HFF-Myc (cell line): Measurements from ENCODE around the gene MBOAT1.

Experiments
- DNase-seq: peaks from one replicate; pipeline ENCODE4 v3.0.0-alpha.2; 2011; ENCODE audit warnings: low read depth; ENCODE audit errors: extremely low read depth
- H3K4me3 ChIP-seq: replicated peaks from 2 replicates; pipeline ENCODE4 v1.5.1; 2011; ENCODE audit warnings: low read depth, mild to moderate bottlenecking, control low read depth, low read length
- TF ChIP-seq, protein P1 (sequence below): IDR thresholded peaks from 2 replicates; pipeline ENCODE4 v1.5.1; 2012; ENCODE audit warnings: mild to moderate bottlenecking, low read depth, low read length, control low read depth; ENCODE audit errors: missing control alignments

MBOAT1 gene

DNA sequence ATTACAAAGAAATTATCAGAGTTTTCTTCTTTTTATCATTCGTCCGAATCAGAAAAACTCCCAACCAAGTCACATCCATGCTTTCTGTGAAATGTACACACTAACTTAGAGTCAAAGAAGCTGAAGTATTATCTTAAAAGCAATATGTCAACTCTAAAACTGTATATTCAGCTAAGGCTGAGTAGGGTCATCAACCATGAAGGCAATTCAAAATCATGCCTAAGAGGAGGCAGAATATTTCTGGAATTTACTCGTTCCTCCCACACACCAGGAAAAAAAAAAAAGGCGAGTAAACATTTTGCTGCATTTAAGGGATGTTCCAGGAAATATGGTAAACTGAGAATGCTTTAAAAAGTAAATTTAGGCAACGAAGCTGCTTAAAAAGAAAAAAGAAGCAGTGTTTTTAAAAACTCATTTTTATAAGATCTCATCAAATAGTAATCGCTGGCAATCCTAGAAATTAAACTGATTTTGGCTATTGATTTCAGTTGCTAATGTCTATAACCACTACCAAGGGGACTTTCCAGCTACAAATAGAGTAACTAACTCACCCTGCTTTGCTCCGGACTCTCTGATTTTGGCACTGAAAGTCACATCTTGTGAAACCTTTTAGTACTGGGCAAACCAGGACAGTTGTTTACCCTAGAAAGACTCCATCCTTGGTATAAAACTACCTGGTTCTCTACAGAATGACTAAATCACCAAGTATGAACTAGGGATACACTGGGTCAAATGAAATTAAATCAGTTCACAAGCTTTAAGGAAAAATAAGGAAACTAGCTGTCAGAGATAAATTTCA is 82.8 kb downstream of the MBOAT1 start:
- no peak overlapping the region for H3K4me3 ChIP-seq
- TF ChIP-seq, protein P1, sequence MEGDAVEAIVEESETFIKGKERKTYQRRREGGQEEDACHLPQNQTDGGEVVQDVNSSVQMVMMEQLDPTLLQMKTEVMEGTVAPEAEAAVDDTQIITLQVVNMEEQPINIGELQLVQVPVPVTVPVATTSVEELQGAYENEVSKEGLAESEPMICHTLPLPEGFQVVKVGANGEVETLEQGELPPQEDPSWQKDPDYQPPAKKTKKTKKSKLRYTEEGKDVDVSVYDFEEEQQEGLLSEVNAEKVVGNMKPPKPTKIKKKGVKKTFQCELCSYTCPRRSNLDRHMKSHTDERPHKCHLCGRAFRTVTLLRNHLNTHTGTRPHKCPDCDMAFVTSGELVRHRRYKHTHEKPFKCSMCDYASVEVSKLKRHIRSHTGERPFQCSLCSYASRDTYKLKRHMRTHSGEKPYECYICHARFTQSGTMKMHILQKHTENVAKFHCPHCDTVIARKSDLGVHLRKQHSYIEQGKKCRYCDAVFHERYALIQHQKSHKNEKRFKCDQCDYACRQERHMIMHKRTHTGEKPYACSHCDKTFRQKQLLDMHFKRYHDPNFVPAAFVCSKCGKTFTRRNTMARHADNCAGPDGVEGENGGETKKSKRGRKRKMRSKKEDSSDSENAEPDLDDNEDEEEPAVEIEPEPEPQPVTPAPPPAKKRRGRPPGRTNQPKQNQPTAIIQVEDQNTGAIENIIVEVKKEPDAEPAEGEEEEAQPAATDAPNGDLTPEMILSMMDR: no peak
- DNase-seq: no peak

GRCh38 chr6:20128018-20128417 is 84.3 kb downstream of the MBOAT1 start:
- no peak overlapping the region for H3K4me3 ChIP-seq
- DNase-seq: no peak
- TF ChIP-seq, protein P1: no peak

- peak; percentile 22 for DNase-seq
- no peak overlapping the region for H3K4me3 ChIP-seq
- TF ChIP-seq, protein P1: peak; percentile 100
Measured at GRCh38 chr6:20126789-20127653, 85.2 kb downstream of the MBOAT1 start.

- TF ChIP-seq, protein P1: no peak
- no peak for DNase-seq
- no peak overlapping the region for H3K4me3 ChIP-seq
Measured at GRCh38 chr6:20126102-20126752, 86.0 kb downstream of the MBOAT1 start.

- no peak for DNase-seq
- TF ChIP-seq, protein P1: no peak
Measured at GRCh38 chr6:20124545-20124944, 87.7 kb downstream of the MBOAT1 start.

DNA sequence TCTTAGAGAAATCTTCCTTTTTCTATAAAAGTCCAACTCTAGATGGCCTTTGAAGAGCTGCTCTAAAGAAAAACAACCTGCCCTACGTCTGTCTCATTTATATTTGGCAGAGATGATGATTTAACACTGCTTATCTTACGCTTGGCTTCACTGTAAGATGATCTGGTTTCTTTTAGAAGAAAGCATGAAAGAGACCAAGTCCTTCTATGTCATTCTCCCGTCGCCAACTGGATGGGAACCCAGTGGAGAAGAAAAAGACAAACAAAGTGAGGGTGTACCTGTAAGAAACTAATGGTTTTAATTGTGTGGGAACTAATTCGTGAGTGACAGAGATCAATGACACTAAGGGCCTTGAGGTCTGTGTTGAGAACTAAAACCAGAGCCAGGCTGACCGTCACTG is 92.8 kb downstream of the MBOAT1 start:
- TF ChIP-seq, protein P1: no peak
- DNase-seq: no peak
- no peak overlapping the region for H3K4me3 ChIP-seq

More at GRCh38 chr6:20124545-20124944, 87.7 kb downstream of the MBOAT1 start:
- no peak overlapping the region for H3K4me3 ChIP-seq
